Upper lobe of left lung (tissue), 4 donors: ENCODE measurements around the gene CLDN14.

Experiments
- CTCF ChIP-seq, 6 experiments: fragments of 450-650 bp in 4 of 6; fragments of 200-600 bp in 2 of 6; sonication (generic) in 2 of 6; IDR thresholded peaks; one replicate each; pipeline ENCODE4 v1.5.1; 2016 to 2019; ENCODE audit warnings: antibody characterized with exemption in 6 of 6
- POLR2A ChIP-seq, 4 donors: fragments of 450-650 bp; IDR thresholded peaks; one replicate each; pipeline ENCODE4 v1.5.1; 2016 to 2017; ENCODE audit warnings: antibody characterized with exemption in 4 of 4, mild to moderate bottlenecking in 2 of 4
- POLR2AphosphoS5 ChIP-seq, 2 donors: sonication (generic); formaldehyde crosslinking; IDR thresholded peaks; one replicate each; pipeline ENCODE4 v1.5.1; 2017; ENCODE audit warnings: antibody characterized with exemption in 2 of 2

GRCh38 chr21:36471254-36471723, 8.6 kb downstream of the CLDN14 start:
- TF ChIP-seq CTCF (IDR thresholded peaks at IDR 0.05) (no peak), POLR2A (IDR thresholded peaks at IDR 0.05) (no peak), POLR2AphosphoS5 (IDR thresholded peaks at IDR 0.05) (no peak)
